ENCODE measurements around the gene LRMDA. TPM values are rescaled to one million over a fixed set of nuclear protein-coding genes. Genes with fewer than 3 reads are reported as not detected.

Gene LRMDA
- total RNA-seq, 3 donors from 2014 or later (not counting 1 experiment from before 2014, with no cell fraction given): 1.4 to 2.4 (median 2.1) TPM

DNA sequence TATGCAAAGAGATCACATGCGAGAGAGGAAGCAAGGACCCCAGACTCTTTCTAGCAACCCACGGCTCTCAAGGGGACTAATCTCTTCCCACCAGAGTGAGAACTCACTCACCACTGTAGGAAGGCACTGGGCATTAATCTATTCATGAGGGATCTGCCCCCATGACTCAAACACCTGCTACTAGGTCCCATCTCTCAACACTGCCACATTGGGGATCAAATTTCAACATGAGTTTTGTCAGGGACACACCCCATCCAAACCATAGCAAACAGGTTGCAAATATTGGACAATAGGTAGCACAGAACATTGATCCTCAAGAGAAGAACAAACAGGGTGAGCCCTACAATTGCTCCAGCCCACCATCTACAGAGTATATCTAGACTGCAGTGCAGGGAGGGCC is 740.6 kb downstream of the LRMDA start:
- Histone ChIP-seq H3K36me3 (ENCODE audit: control insufficient read depth, insufficient read depth, low read length) (no peaks in the 10 kb centered on the region), H3K4me1 (ENCODE audit: control insufficient read depth, insufficient read depth, low read length) (no peaks in the 10 kb centered on the region), H3K4me3 (ENCODE audit: low read length) (no peak overlapping the region), H3K9me3 (ENCODE audit: control insufficient read depth, insufficient read depth, low read length) (no peaks in the 10 kb centered on the region), H3K27me3 (ENCODE audit: control insufficient read depth, insufficient read depth, low read length) (no peaks in the 10 kb centered on the region), H3K27ac (ENCODE audit: low read length) (no peak overlapping the region)
- no peaks in the 10 kb centered on the region for H3K9me3 Mint-ChIP-seq
- no peaks in the 10 kb centered on the region for H3K36me3 Mint-ChIP-seq
- no peak overlapping the region for H3K4me3 Mint-ChIP-seq
- WGBS (ENCODE audit: insufficient coverage): 82% methylated on average over 2 of the region's 2 CpGs
- H3K27me3 Mint-ChIP-seq (ENCODE audit: low read depth in 2 of 2): no peaks in the 10 kb centered on the region
- no peaks in the 10 kb centered on the region for H3K4me1 Mint-ChIP-seq
- TF ChIP-seq, protein P1, sequence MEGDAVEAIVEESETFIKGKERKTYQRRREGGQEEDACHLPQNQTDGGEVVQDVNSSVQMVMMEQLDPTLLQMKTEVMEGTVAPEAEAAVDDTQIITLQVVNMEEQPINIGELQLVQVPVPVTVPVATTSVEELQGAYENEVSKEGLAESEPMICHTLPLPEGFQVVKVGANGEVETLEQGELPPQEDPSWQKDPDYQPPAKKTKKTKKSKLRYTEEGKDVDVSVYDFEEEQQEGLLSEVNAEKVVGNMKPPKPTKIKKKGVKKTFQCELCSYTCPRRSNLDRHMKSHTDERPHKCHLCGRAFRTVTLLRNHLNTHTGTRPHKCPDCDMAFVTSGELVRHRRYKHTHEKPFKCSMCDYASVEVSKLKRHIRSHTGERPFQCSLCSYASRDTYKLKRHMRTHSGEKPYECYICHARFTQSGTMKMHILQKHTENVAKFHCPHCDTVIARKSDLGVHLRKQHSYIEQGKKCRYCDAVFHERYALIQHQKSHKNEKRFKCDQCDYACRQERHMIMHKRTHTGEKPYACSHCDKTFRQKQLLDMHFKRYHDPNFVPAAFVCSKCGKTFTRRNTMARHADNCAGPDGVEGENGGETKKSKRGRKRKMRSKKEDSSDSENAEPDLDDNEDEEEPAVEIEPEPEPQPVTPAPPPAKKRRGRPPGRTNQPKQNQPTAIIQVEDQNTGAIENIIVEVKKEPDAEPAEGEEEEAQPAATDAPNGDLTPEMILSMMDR (IDR thresholded peaks at IDR 0.05): no peak
- intact Hi-C loops (cut with micrococcal nuclease): no loop called here
- no peak overlapping the region for H3K27ac Mint-ChIP-seq
- DNase-seq (no peak), ATAC-seq (no peak)

DNA sequence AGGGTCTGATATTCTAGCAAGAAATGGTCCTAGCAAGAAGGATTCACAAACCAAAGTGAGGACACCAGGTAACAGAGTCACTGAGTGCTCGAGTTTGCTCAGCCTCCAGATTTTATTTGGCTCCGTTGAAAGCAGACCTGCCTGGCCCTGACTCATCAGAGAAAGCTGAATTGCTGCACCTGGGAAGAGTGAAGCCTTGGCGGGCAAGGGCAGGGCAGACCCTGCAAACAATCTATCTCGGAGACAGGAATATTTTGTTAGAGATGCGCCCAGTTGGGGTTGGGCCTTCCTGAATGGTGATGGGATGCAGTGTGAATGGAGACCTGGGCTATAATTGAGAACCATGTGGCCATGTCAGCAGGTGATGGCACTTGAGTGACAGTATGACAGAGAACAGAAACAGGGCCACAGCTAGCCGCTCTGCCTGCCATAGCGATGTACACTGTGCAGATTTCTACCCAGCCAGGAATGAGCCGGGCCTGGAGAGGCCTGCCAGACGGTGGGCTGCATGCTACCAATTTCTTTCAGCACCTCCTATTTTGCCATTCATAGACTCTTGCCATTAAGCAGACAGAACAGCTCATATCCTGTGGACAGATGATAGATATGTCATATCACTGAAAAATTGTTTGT is 744.2 kb downstream of the LRMDA start:
- DNase-seq (no peak), ATAC-seq (no peak)
- Mint-ChIP-seq H3K9me3 (no peaks in the 10 kb centered on the region), H3K4me3 (no peak overlapping the region), H3K4me1 (no peaks in the 10 kb centered on the region), H3K27ac (no peak overlapping the region), H3K36me3 (no peaks in the 10 kb centered on the region), H3K27me3 (ENCODE audit: low read depth in 2 of 2) (no peaks in the 10 kb centered on the region)
- H3K9me3 ChIP-seq (ENCODE audit: control insufficient read depth, insufficient read depth, low read length): no peaks in the 10 kb centered on the region
- WGBS (ENCODE audit: insufficient coverage): 89% methylated on average over 9 of the region's 9 CpGs
- H3K27ac ChIP-seq (ENCODE audit: low read length): no peak overlapping the region
- H3K4me1 ChIP-seq (ENCODE audit: control insufficient read depth, insufficient read depth, low read length): no peaks in the 10 kb centered on the region
- TF ChIP-seq, protein P1 (IDR thresholded peaks at IDR 0.05): no peak
- H3K27me3 ChIP-seq (ENCODE audit: control insufficient read depth, insufficient read depth, low read length): no peaks in the 10 kb centered on the region
- H3K36me3 ChIP-seq (ENCODE audit: control insufficient read depth, insufficient read depth, low read length): no peaks in the 10 kb centered on the region
- intact Hi-C loops (cut with micrococcal nuclease): no loop called here
- H3K4me3 ChIP-seq (ENCODE audit: low read length): no peak overlapping the region

DNA sequence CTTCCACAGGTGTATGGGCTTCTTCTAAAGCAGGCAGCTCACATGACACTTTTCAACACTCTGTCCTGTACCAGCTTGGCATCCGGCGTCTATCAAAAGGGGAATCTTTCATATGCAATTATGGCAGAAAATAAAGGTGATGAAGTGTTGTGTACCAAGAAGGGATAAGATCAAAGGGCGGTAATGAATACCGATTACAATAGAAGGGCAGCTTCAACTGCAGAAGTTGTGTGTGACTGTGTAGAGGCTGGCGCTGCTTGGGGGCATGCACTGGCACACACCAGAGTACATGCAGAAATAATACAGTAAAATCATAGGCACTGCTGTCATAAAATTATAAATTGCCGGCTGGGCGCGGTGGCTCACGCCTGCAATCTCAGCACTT is 744.7 kb downstream of the LRMDA start:
- Mint-ChIP-seq H3K36me3 (no peaks in the 10 kb centered on the region), H3K4me3 (no peak overlapping the region), H3K4me1 (no peaks in the 10 kb centered on the region), H3K27me3 (ENCODE audit: low read depth in 2 of 2) (no peaks in the 10 kb centered on the region), H3K9me3 (no peaks in the 10 kb centered on the region), H3K27ac (no peak overlapping the region)
- Histone ChIP-seq H3K36me3 (ENCODE audit: control insufficient read depth, insufficient read depth, low read length) (no peaks in the 10 kb centered on the region), H3K4me3 (ENCODE audit: low read length) (no peak overlapping the region), H3K4me1 (ENCODE audit: control insufficient read depth, insufficient read depth, low read length) (no peaks in the 10 kb centered on the region), H3K9me3 (ENCODE audit: control insufficient read depth, insufficient read depth, low read length) (no peaks in the 10 kb centered on the region), H3K27ac (ENCODE audit: low read length) (no peak overlapping the region), H3K27me3 (ENCODE audit: control insufficient read depth, insufficient read depth, low read length) (no peaks in the 10 kb centered on the region)
- intact Hi-C loops (cut with micrococcal nuclease): no loop called here
- DNase-seq (no peak), ATAC-seq (no peak)
- TF ChIP-seq, protein P1 (IDR thresholded peaks at IDR 0.05): no peak
- WGBS (ENCODE audit: insufficient coverage): 99% methylated on average over 9 of the region's 9 CpGs

DNA sequence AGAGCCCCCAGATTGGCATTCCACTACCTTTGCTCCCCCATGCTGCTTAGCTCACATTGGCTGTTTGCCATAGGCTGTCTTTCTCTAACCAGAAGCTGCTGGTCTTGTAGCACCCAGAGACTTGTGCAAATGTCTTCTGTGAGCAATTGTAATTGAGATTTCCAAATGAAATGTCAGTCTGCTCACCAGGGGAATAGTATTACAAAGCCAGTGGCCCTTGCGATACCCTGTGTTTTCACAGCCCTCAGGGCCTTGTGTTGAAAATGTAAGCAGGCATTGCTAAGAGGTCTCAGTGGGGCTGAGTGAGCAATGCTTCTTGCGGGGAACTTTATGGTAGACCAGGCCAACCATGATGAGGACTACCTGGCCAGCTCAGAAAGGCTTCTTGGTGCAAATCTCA is 746.5 kb downstream of the LRMDA start:
- TF ChIP-seq, protein P1 (IDR thresholded peaks at IDR 0.05): no peak
- no peak overlapping the region for H3K27ac Mint-ChIP-seq
- no peak for DNase-seq
- Histone ChIP-seq H3K27me3 (ENCODE audit: control insufficient read depth, insufficient read depth, low read length) (no peaks in the 10 kb centered on the region), H3K9me3 (ENCODE audit: control insufficient read depth, insufficient read depth, low read length) (no peaks in the 10 kb centered on the region), H3K4me3 (ENCODE audit: low read length) (no peak overlapping the region), H3K27ac (ENCODE audit: low read length) (no peak overlapping the region), H3K4me1 (ENCODE audit: control insufficient read depth, insufficient read depth, low read length) (no peaks in the 10 kb centered on the region), H3K36me3 (ENCODE audit: control insufficient read depth, insufficient read depth, low read length) (no peaks in the 10 kb centered on the region)
- intact Hi-C loops (cut with micrococcal nuclease): no loop called here
- H3K36me3 Mint-ChIP-seq: no peaks in the 10 kb centered on the region
- ATAC-seq: no peak
- H3K27me3 Mint-ChIP-seq (ENCODE audit: low read depth in 2 of 2): no peaks in the 10 kb centered on the region
- no peak overlapping the region for H3K4me3 Mint-ChIP-seq
- H3K4me1 Mint-ChIP-seq: no peaks in the 10 kb centered on the region
- 92% methylated on average over 2 of the region's 2 CpGs for WGBS (ENCODE audit: insufficient coverage)
- no peaks in the 10 kb centered on the region for H3K9me3 Mint-ChIP-seq

Measured in natural killer cell (primary cell).